ENCODE results near the gene ASIC2. TPM values are rescaled to one million over a fixed set of nuclear protein-coding genes. Genes with fewer than 3 reads are reported as not detected.

Gene ASIC2
- total RNA-seq, 1 experiment from 2014 or later = 4.1 TPM

GRCh38 chr17:33334703-33335102 lies 41.6 kb upstream of the ASIC2 start:
- H3K27ac ChIP-seq (ENCODE audit: low read length) = no peak overlapping the region
- DNase-seq (ENCODE audit: low read depth, low spot score) (no peak), ATAC-seq (no peak)
- no peaks in the 10 kb centered on the region for H3K4me1 ChIP-seq (ENCODE audit: control insufficient read depth, insufficient read depth, low read length)
- POLR2A ChIA-PET = no interaction called here
- in situ Hi-C loops (cut with HindIII; ENCODE audit: low pct_unique_long_range_greater_than_20kb, low sequenced_read_pairs) (no loop called here), intact Hi-C loops (cut with micrococcal nuclease; ENCODE audit: unreplicated experiment) (no loop called here)
- TF ChIP-seq SIN3A (IDR thresholded peaks at IDR 0.05; ENCODE audit: borderline replicate concordance, insufficient read depth, low read depth, low read length) (no peak), CTCF (IDR thresholded peaks at IDR 0.05) (no peak), REST (IDR thresholded peaks at IDR 0.05; ENCODE audit: insufficient read depth in 1 of 2, low read depth in 2 of 2, low read length in 1 of 2) (no peak), TCF7L2 (IDR thresholded peaks at IDR 0.05; ENCODE audit: low read depth, low read length) (no peak), POLR2AphosphoS5 (IDR thresholded peaks at IDR 0.05; ENCODE audit: low read depth, low read length) (no peak)
- H3K9me3 ChIP-seq (ENCODE audit: control insufficient read depth, insufficient read depth, low read depth, low read length) = no peaks in the 10 kb centered on the region
- H3K36me3 ChIP-seq (ENCODE audit: control insufficient read depth, insufficient read depth, low read length) = no peaks in the 10 kb centered on the region
- peaks cover 11% of the 10 kb centered on the region for H3K27me3 ChIP-seq (ENCODE audit: control insufficient read depth, insufficient read depth, low read length)
- H3K4me3 ChIP-seq (ENCODE audit: low read depth in 2 of 2, low read length in 2 of 2) = no peak overlapping the region
- no TSS peak for BruUV-seq (replicated peaks)
- CTCF ChIA-PET = no interaction called here

GRCh38 chr17:33330877-33331276 lies 37.8 kb upstream of the ASIC2 start:
- Histone ChIP-seq H3K36me3 (ENCODE audit: control insufficient read depth, insufficient read depth, low read length) (no peaks in the 10 kb centered on the region), H3K9me3 (ENCODE audit: control insufficient read depth, insufficient read depth, low read depth, low read length) (no peaks in the 10 kb centered on the region), H3K4me1 (ENCODE audit: control insufficient read depth, insufficient read depth, low read length) (no peaks in the 10 kb centered on the region), H3K27ac (ENCODE audit: low read length) (no peak overlapping the region), H3K27me3 (ENCODE audit: control insufficient read depth, insufficient read depth, low read length) (peaks cover 13% of the 10 kb centered on the region), H3K4me3 (ENCODE audit: low read depth in 2 of 2, low read length in 2 of 2) (no peak overlapping the region)
- no TSS peak for BruUV-seq (replicated peaks)
- intact Hi-C loops (cut with micrococcal nuclease; ENCODE audit: unreplicated experiment) (no loop called here), in situ Hi-C loops (cut with HindIII; ENCODE audit: low pct_unique_long_range_greater_than_20kb, low sequenced_read_pairs) (no loop called here)
- TF ChIP-seq SIN3A (IDR thresholded peaks at IDR 0.05; ENCODE audit: borderline replicate concordance, insufficient read depth, low read depth, low read length) (no peak), TCF7L2 (IDR thresholded peaks at IDR 0.05; ENCODE audit: low read depth, low read length) (no peak), REST (IDR thresholded peaks at IDR 0.05; ENCODE audit: insufficient read depth in 1 of 2, low read depth in 2 of 2, low read length in 1 of 2) (no peak), POLR2AphosphoS5 (IDR thresholded peaks at IDR 0.05; ENCODE audit: low read depth, low read length) (no peak), CTCF (IDR thresholded peaks at IDR 0.05) (no peak)
- CTCF ChIA-PET = no interaction called here
- DNase-seq (ENCODE audit: low read depth, low spot score) (no peak), ATAC-seq (no peak)
- POLR2A ChIA-PET = no interaction called here

All from Panc1 (cell line).